HG02938 (cell line): ENCODE results near the gene EMC6.
A peak's percentile ranks its signal among the peaks of the same experiment; 100 is the strongest.

ENCODE experiments used
- ATAC-seq: cut with Tn5 transposase; IDR thresholded peaks from one replicate; pipeline ENCODE4 v1.9.1; 2021; ENCODE audit warnings: mild to moderate bottlenecking, moderate library complexity; ENCODE audit not compliant: unreplicated experiment

EMC6 gene

GRCh38 chr17:3668279-3669084, at the start of gene EMC6, which contains the start of gene TAX1BP3:
Gene EMC6 (plus strand): TSS chr17:3668812. CDS start chr17:3669147, 335 bp downstream.
Gene TAX1BP3 (minus strand): TSS chr17:3668578. CDS start chr17:3668526, 52 bp downstream.
- ATAC-seq = peak; percentile 86

DNA sequence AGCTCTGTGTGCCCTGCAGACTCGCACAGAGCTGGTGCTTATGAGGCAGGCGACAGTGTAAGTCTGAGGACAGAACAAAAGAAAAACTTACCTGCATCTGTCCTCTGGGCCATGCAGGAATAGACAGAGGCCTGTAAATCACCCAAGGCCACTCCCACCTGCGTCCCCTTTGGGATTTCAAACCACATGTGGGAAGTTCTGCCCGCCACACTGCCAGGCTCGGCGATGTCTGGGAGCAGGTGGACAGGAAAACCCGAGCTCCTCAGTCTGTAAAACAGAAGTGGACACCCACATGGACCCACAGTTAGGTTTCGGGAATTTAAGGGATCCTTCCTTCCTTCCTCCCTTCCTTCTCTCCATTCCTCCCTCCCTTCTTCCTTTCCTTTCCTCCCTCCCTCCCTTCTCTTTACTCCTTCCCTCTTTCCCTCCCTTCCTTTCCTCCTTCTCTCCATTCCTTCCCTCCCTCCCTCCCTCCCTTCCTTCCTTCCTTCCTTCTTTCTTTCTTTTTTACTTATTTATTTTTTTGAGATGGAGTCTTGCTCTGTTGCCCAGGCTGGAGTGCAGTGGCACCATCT, 47.4 kb upstream of the EMC6 start:
- ATAC-seq = no peak

DNA sequence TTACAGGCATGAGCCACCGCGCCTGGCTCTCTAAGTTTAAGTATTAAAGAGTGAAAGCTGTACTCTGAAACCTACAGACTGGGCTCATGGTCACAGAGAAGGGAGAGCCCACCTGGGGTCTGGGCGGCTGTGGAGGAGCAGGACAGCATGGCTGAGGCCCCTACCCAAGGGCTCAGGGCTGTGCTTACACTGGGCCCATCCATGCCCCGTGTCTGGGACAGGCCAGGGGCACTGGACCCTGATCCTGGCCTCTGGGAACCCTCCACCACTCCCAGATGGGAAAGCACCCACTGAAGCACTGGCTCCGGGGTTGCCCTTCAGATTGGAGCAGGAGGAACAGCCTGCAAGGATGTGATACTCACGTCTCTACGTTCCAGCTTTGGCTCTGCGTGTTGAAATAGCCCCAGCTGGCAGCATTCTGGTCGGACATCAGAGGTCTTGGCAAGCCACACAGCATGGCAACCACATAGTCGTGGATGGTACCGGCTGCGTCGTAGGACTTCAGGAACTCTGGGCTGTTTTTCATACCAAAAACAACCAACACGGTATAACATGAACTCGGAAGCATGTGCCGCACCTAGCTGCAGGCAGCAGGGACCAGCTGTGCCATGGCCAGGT, 45.5 kb upstream of the EMC6 start:
- ATAC-seq = no peak

- ATAC-seq = no peak
Observed at GRCh38 chr17:3626831-3627768, 41.5 kb upstream of the EMC6 start.

GRCh38 chr17:3627769-3628167, 40.8 kb upstream of the EMC6 start:
- no peak for ATAC-seq

DNA sequence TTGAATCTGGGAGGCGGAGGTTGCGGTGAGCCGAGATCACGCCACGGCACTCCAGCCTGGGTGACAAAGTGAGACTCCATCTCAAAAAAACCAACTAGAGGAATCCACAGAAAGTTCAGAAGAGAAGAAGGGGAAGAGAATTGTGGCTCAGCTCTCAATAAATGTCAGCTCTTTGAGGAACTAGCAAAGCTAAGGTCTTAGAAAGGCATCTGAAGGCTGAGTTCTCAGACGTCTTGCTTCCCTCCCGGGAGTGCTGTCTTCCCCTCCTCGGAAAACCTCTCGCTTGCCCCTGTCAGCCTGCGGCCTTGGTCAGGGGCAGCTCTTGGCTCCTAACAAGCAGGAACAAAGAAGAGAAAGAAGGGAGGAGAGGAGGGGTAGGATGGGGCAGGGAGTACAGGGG, 37.8 kb upstream of the EMC6 start:
- ATAC-seq = no peak

DNA sequence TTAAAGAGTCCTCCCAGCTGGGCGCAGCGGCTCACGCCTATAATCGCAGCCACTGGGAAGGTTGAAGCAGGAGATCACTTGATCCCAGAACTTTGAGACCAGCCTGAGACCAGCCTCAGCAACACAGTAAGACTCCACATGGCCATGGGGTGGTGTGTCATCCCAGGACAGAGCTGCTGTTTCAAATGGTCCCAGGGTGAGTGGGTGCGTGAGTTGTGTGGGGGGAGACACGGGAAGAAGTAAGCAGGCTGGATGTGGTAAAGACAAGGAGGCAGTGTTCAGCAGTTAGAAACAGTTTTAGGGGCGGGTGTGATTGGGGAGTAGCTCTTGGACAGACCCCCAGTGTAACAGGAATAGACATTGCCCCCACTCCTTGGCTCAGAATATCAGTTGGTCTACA, 36.3 kb upstream of the EMC6 start:
- ATAC-seq = no peak

- no peak for ATAC-seq
Observed at GRCh38 chr17:3635474-3636153, 33.0 kb upstream of the EMC6 start.

- ATAC-seq = peak; percentile 92
Observed at GRCh38 chr17:3636154-3636907, 32.3 kb upstream of the EMC6 start, which contains the start of the genes CTNS and SHPK. Gene CTNS (plus strand): TSS chr17:3636760. CDS start chr17:3640207, 3,447 bp downstream. Gene SHPK (minus strand): TSS chr17:3636250. CDS start chr17:3636219, 31 bp downstream.

GRCh38 chr17:3636908-3637373, 31.7 kb upstream of the EMC6 start:
- peak; percentile 2 for ATAC-seq

DNA sequence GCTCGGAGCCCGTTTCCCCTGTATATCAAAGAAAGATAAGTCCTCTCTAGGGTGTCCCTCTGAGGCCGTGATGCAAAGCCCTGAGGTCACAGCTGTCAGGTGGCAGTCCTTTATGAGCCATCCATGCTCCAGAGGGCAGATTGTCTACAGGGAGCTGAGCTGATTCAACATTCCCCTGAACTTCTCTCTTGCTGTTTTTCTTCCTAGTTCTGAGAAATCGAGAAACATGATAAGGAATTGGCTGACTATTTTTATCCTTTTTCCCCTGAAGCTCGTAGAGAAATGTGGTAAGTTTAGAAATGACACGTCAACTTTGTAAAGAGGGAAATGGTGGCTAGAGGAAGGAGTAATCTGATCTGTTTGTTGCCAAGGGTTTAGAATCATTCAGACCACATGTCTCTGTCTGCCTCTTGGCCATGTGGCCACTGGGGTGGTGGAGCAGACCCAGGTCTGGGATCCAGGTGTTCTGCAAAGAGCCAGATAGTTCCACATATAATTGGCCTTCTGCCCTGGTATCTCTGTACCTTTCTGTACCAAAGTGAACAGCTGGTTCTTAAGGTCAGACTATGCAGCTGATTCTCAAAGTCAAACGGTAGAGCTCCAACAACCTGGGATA, 28.5 kb upstream of the EMC6 start:
- no peak for ATAC-seq

DNA sequence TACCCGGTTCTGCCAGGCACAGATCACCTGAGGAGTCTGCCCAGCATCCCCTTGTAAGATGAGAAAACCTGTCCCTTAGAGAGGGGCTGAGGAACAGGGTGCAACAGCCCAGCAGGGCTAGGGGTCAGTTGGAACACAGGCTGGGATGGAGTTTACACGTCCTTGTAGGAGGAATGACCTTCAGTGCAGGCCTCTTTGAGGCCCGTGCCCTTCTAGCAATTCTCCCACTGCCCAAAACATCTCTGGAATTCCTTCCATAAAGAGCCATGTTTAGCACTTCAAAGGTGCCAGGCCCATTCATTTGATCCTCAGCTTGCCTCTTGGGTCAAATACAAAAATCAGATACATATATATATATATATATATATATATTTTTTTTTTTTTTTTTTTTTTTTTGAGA, 27.6 kb upstream of the EMC6 start:
- no peak for ATAC-seq

DNA sequence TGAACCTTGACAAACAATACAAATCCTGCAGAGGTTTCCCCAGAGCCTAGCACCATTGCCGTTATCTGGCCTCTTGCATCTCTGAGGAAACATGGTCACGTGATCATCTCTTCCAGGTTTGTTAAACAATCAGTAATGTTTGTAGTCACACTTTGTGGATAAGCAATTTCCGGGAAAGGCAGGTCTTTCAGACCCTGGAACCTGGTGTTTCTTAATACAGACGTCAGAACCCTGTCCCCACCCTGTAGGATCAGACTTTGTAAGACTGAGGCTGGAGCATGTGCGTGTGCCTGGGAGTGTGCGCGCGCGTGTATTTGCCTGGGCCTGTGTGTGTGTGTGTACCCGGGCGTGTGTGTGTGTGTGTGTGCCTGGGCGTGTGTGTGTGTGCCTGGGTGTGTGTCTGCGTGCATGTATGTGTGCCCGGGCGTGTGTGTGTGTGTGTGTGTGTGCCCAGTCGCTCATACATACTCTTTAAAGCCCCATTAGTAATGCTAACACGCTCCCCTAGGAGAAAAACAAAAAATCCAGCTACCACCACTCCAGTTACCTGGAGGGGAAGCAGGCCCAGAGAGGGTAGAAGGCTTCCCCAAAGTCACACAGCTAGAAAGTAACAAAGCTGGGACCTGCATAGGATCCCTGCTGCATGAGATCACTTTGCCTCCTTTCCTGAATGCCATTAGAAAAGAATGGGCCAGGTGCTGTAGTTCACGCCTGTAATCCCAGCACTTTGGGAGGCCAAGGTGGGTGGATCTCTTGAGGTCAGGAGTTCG, 26.7 kb upstream of the EMC6 start:
- no peak for ATAC-seq

- no peak for ATAC-seq
Observed at GRCh38 chr17:3643889-3644349, 24.7 kb upstream of the EMC6 start.

DNA sequence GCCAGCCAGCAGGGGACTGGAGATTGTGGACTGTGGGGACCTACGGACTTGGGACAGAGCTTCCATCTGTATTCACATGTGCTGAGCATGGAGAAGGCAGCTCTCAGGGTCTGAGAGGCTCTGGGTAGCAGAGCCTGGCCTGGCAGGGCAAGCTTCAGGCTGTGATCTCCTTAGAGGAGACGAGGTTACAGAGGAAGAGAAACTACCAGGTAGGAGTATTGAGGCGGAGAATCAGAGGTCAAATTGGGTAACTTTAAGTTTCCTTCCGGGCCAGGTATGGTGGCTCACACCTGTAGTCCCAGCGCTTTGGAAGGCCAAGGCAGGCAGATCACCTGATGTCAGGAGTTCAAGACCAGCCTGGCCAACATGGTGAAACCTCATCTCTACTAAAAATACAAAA, 23.3 kb upstream of the EMC6 start:
- no peak for ATAC-seq

- no peak for ATAC-seq
Observed at GRCh38 chr17:3647251-3647650, 21.4 kb upstream of the EMC6 start.

DNA sequence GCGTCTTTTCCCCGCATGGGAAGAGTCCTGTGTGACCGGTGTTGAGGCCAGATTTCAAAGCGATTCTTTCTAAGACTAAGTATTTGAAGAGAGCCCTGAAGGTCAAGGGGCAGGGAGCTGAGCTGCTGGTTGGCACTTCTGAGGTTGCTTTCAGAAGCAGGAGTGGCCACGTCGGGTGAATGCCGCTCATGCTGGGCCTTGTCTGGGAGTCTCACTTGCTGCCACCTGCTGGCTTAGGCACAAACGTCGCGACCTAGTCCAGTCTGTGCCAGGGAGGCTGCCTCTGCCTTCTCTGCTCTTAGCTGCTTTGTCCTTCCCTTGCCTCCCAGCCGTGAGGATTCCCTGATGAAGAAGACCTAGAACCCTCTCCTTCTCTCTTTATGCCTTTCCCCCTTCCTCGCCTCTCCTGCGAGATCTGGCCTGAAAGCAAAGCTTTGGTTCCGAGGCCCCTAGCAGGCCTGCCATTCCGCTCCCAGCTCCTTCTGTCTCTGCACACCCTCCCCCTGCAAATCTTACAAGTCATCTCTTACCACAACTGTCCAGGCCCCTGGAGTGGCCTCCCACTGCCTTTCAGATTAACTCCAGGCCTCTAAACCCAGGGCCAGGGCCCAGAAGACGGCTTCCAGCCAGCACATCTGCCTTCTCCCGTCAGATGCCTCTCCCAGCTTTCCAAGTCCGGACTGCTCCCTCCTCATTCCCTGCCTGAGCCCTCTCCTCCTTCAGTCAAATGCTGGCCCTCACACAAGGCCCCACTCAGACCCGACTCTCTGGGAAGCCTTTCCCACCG, 20.6 kb upstream of the EMC6 start:
- no peak for ATAC-seq
